Endothelial cell of umbilical vein (primary cell): ENCODE results near the gene BEND5. TPM values are rescaled to one million over a fixed set of nuclear protein-coding genes. Genes with fewer than 3 reads are reported as not detected.

Experiments used
- BruUV-seq: library from RNA; stranded (reverse); fragments of 400-500 nt; replicated peaks from 2 replicates; lab custom pipeline; 2021; lab: Mats Ljungman, UMichigan
- CTCF ChIA-PET: fragments of 300-600, 350-600 bp; sonication (Branson Sonifier 250); formaldehyde crosslinking; loops from one replicate; lab custom pipeline; 2021; ENCODE audit warnings: antibody characterized with exemption, inconsistent platforms; lab: Charles Lee
- POLR2A ChIA-PET: fragments of 300-600, 350-600 bp; sonication (Branson Sonifier 250); formaldehyde crosslinking; loops from one replicate; lab custom pipeline; 2021; ENCODE audit warnings: antibody characterized with exemption, inconsistent platforms; lab: Charles Lee
- DNase-seq: peaks from one replicate; pipeline ENCODE4 v3.0.0-alpha.2; 2011; ENCODE audit warnings: low read depth, low spot score
- FAIRE-seq: peaks from 2 replicates; lab custom pipeline; 2011; peaks lifted over from hg19 to GRCh38; lab: Jason Lieb, UNC
- H2AFZ ChIP-seq: 2 replicates; pipeline ENCODE4 v1.6.0; 2012; ENCODE audit warnings: low read depth, low read length, control low read depth, inconsistent platforms
- H3K27ac ChIP-seq: 2 replicates; pipeline ENCODE4 v1.5.1; 2011; ENCODE audit warnings: low read depth, mild to moderate bottlenecking, control low read depth, low read length, moderate library complexity; ENCODE audit not compliant: insufficient read depth
- H3K27me3 ChIP-seq, 2 experiments: 2 replicates each; pipeline versions ENCODE4 v1.6.0 to v1.6.1; 2011; ENCODE audit warnings: low read length in 2 of 2, mixed read lengths in 1 of 2; ENCODE audit not compliant: control insufficient read depth in 2 of 2, insufficient read depth in 2 of 2
- H3K36me3 ChIP-seq, 2 experiments: 2 replicates in 1 of 2; 3 replicates in 1 of 2; pipeline ENCODE4 v1.5.1; 2011; ENCODE audit warnings: low read length in 2 of 2, mild to moderate bottlenecking in 1 of 2, moderate library complexity in 1 of 2; ENCODE audit not compliant: control insufficient read depth in 2 of 2, insufficient read depth in 2 of 2; ENCODE audit errors: extremely low read depth in 1 of 2
- H3K4me1 ChIP-seq: 3 replicates; pipeline ENCODE4 v1.5.1; 2011; ENCODE audit warnings: mild to moderate bottlenecking, low read length; ENCODE audit not compliant: control insufficient read depth, insufficient read depth; ENCODE audit errors: extremely low read depth
- H3K4me2 ChIP-seq: 2 replicates; pipeline ENCODE4 v1.6.1; 2011; ENCODE audit warnings: low read length, control low read depth, mixed read lengths; ENCODE audit not compliant: insufficient read depth
- H3K4me3 ChIP-seq, 3 experiments: fragments of 200-600 bp in 1 of 3; sonication (generic), shearing (Covaris generic) in 1 of 3; replicated peaks in 1 of 3; 2 replicates each; pipeline ENCODE4 v1.5.1; 2011 to 2016; ENCODE audit warnings: control low read depth in 3 of 3, low read length in 3 of 3, mild to moderate bottlenecking in 2 of 3, inconsistent platforms in 1 of 3, low read depth in 1 of 3, moderate library complexity in 1 of 3; ENCODE audit not compliant: insufficient read depth in 1 of 3
- H3K79me2 ChIP-seq: 2 replicates; pipeline ENCODE4 v1.6.0; 2012; ENCODE audit warnings: low read length, inconsistent platforms; ENCODE audit not compliant: control insufficient read depth, insufficient read depth
- H3K9ac ChIP-seq: replicated peaks from 2 replicates; pipeline ENCODE3; 2011; ENCODE audit warnings: low read length, control low read depth; ENCODE audit not compliant: insufficient read depth; ENCODE audit errors: extremely low read depth
- H3K9me1 ChIP-seq: replicated peaks from 3 replicates; pipeline ENCODE4 v1.6.0; 2011; ENCODE audit warnings: mild to moderate bottlenecking, low read length; ENCODE audit not compliant: control insufficient read depth, insufficient read depth; ENCODE audit errors: extremely low read depth
- H3K9me3 ChIP-seq: replicated peaks from 2 replicates; pipeline ENCODE4 v1.5.1; 2012; ENCODE audit warnings: low read length, inconsistent platforms; ENCODE audit not compliant: control insufficient read depth, insufficient read depth
- H4K20me1 ChIP-seq: replicated peaks from 2 replicates; pipeline ENCODE3; 2011; ENCODE audit warnings: mild to moderate bottlenecking, low read length; ENCODE audit not compliant: control insufficient read depth, insufficient read depth; ENCODE audit errors: extremely low read depth
- EZH2 ChIP-seq: IDR thresholded peaks from 2 replicates; pipeline ENCODE4 v1.6.1; 2012; ENCODE audit warnings: borderline replicate concordance, low read depth, mild to moderate bottlenecking, moderate library complexity, low read length, inconsistent platforms; ENCODE audit not compliant: severe bottlenecking
- FOS ChIP-seq: IDR thresholded peaks from 2 replicates; pipeline ENCODE4 v1.6.1; 2011; ENCODE audit warnings: mild to moderate bottlenecking, low read length, moderate library complexity, borderline replicate concordance; ENCODE audit not compliant: insufficient read depth
- GATA2 ChIP-seq: IDR thresholded peaks from 2 replicates; pipeline ENCODE4 v1.7.0; 2011; ENCODE audit warnings: low read depth, mild to moderate bottlenecking, moderate library complexity, mixed read lengths, low read length; ENCODE audit not compliant: insufficient read length, insufficient read depth
- JUN ChIP-seq: IDR thresholded peaks from 2 replicates; pipeline ENCODE4 v1.6.1; 2011; ENCODE audit warnings: borderline replicate concordance, low read depth; ENCODE audit not compliant: insufficient read length, insufficient read depth
- MYC ChIP-seq: IDR thresholded peaks from one replicate; pipeline ENCODE4 v1.6.1; 2011; ENCODE audit warnings: mild to moderate bottlenecking, low read depth, low read length
- POLR2A ChIP-seq: IDR thresholded peaks from 2 replicates; pipeline ENCODE4 v1.6.1; 2012; ENCODE audit warnings: low read depth, mild to moderate bottlenecking, control low read depth, low read length
- POLR2AphosphoS5 ChIP-seq: IDR thresholded peaks from 2 replicates; pipeline ENCODE4 v1.6.1; 2012; ENCODE audit warnings: low read depth, mild to moderate bottlenecking, control low read depth, low read length, moderate library complexity; ENCODE audit not compliant: insufficient read depth
- dilution Hi-C: fragments of 300-500 bp; cut with MboI; formaldehyde crosslinking; loops from one replicate; pipeline ENCODE4 v1.15.0; 2019; ENCODE audit warnings: low sequenced_read_pairs; ENCODE audit not compliant: extremely low pct_ligation_motif_present
- intact Hi-C: fragments of 100-400 bp; cut with micrococcal nuclease; formaldehyde crosslinking; loops from one replicate; pipeline ENCODE4 v1.10.0; 2022
- polyA plus RNA-seq, 4 experiments: library from polyadenylated mRNA; depleted of rRNA in 3 of 4; stranded (reverse) in 3 of 4; unstranded in 1 of 4; fragments of >200 nt; gene quantifications; 2 replicates each; pipeline versions ENCODE4 v1.2.1 to v1.2.3, GENCODE V29; 2011 to 2012; ENCODE audit warnings: missing spikeins in 1 of 4
- total RNA-seq: library from RNA; stranded (reverse); gene quantifications from 2 replicates; pipeline ENCODE4 v1.2.3, GENCODE V29; 2021
- TF ChIP-seq, protein P1 (sequence below): IDR thresholded peaks from 2 replicates; pipeline ENCODE4 v1.6.1; 2011; ENCODE audit not compliant: insufficient read depth, insufficient read length
- TF ChIP-seq, protein P2 (sequence below), 2 donors: IDR thresholded peaks; 1 replicate in 1 of 2; 2 replicates in 1 of 2; pipeline ENCODE4 v1.5.1; 2011; ENCODE audit warnings: low read length in 2 of 2, mild to moderate bottlenecking in 2 of 2, moderate library complexity in 2 of 2, control low read depth in 1 of 2, inconsistent platforms in 1 of 2, low read depth in 1 of 2; ENCODE audit not compliant: insufficient read depth in 1 of 2; ENCODE audit errors: extremely low read depth in 1 of 2

BEND5 gene
- total and polyA plus RNA-seq, 2 donors (not counting 3 experiments of a cell fraction or from before 2014, with no cell fraction given): not detected

DNA sequence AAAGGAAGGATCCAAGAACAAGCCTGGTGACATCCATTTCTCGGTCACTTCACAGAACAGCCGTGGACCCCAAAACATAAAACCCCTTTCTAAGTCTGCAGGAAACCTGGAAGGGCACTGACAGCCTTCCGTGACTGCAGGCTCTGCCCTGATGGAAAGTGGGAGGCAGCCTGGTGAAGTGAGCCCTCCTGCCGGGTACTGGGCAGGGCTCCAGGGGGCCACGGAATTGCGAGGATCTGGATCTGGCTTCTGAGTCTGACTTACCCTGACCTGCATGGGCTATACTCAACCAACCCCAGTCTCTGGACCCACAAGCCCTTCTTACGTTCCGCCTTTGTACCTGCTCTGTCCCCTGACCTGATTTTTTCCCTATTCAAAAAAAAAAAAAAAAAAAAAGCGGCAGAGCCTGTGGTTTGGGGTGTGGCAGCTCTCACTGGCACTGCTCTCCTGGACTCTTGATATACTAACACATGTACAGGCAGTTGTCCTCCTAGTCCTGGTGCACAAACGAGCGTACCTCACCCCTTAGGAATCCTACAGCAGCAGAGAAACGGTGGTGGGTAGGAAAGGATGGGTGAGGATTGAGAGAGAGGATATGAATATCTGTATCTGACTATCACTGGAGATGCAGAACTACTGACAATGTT, 82.9 kb downstream of the BEND5 start:
- no peaks in the 10 kb centered on the region for H3K4me1 ChIP-seq
- no peaks in the 10 kb centered on the region for H3K79me2 ChIP-seq
- dilution Hi-C loops (no loop called here), intact Hi-C loops (loop anchor here (10.0 kb wide), 1 partner anchor 589 kb away; no protein-coding TSS in a partner anchor)
- H3K27ac ChIP-seq: no peak overlapping the region
- DNase-seq: no peak
- H3K4me2 ChIP-seq: no peak overlapping the region
- no peak overlapping the region for H3K9ac ChIP-seq
- BruUV-seq: no TSS peak
- H3K27me3 ChIP-seq: no peaks in the 10 kb centered on the region
- no peaks in the 10 kb centered on the region for H3K9me3 ChIP-seq
- no peaks in the 10 kb centered on the region for H3K9me1 ChIP-seq
- H4K20me1 ChIP-seq: no peaks in the 10 kb centered on the region
- TF ChIP-seq, protein P1, sequence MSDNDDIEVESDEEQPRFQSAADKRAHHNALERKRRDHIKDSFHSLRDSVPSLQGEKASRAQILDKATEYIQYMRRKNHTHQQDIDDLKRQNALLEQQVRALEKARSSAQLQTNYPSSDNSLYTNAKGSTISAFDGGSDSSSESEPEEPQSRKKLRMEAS: no peak
- no peaks in the 10 kb centered on the region for H3K36me3 ChIP-seq
- no peak overlapping the region for H3K4me3 ChIP-seq
- ChIA-PET CTCF (no interaction called here), POLR2A (no interaction called here)
- no peak for FAIRE-seq
- no peak overlapping the region for H2AFZ ChIP-seq

DNA sequence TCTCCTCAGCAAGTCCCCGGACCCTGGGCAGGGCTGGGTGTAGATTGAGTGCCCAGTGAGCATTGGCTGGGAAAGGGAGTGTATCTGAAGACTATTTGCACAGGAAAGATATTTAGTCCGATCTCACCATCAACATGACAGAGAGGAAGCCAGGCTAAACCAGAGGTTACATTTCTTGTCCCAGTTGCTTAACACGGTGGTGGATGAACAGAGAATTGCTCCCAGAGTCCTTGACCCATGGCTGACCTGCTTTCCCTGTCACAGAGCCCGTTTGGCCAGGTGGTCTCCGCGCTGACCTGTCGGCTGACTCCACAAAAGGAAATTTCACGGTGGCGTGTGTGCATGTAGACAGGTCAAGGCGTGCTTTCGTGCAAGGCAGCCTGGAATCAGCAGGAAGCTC, 83.5 kb downstream of the BEND5 start:
- no peaks in the 10 kb centered on the region for H3K79me2 ChIP-seq
- dilution Hi-C loops: no loop called here
- no peaks in the 10 kb centered on the region for H3K36me3 ChIP-seq
- FAIRE-seq (no peak), DNase-seq (no peak)
- ChIA-PET POLR2A (no interaction called here), CTCF (no interaction called here)
- H3K4me2 ChIP-seq: no peak overlapping the region
- no peak overlapping the region for H3K27ac ChIP-seq
- no TSS peak for BruUV-seq
- no peak for TF ChIP-seq MYC
- TF ChIP-seq, protein P2, sequence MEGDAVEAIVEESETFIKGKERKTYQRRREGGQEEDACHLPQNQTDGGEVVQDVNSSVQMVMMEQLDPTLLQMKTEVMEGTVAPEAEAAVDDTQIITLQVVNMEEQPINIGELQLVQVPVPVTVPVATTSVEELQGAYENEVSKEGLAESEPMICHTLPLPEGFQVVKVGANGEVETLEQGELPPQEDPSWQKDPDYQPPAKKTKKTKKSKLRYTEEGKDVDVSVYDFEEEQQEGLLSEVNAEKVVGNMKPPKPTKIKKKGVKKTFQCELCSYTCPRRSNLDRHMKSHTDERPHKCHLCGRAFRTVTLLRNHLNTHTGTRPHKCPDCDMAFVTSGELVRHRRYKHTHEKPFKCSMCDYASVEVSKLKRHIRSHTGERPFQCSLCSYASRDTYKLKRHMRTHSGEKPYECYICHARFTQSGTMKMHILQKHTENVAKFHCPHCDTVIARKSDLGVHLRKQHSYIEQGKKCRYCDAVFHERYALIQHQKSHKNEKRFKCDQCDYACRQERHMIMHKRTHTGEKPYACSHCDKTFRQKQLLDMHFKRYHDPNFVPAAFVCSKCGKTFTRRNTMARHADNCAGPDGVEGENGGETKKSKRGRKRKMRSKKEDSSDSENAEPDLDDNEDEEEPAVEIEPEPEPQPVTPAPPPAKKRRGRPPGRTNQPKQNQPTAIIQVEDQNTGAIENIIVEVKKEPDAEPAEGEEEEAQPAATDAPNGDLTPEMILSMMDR (IDR thresholded peaks at IDR 0.05; ENCODE audit: extremely low read depth in 1 of 2, insufficient read depth in 1 of 2, low read depth in 1 of 2, low read length in 2 of 2): no peak
- TF ChIP-seq FOS: no peak
- TF ChIP-seq POLR2AphosphoS5: no peak
- TF ChIP-seq, protein P1: no peak
- no peak for TF ChIP-seq GATA2
- TF ChIP-seq EZH2: no peak
- TF ChIP-seq POLR2A: no peak
- no peak for TF ChIP-seq JUN
- H3K27me3 ChIP-seq: no peaks in the 10 kb centered on the region
- H3K9me1 ChIP-seq: no peaks in the 10 kb centered on the region
- H2AFZ ChIP-seq: no peak overlapping the region
- no peaks in the 10 kb centered on the region for H4K20me1 ChIP-seq
- H3K9ac ChIP-seq: no peak overlapping the region
- intact Hi-C loops: loop anchor here (10.0 kb wide), 1 partner anchor 588 kb away; no protein-coding TSS in a partner anchor
- H3K4me3 ChIP-seq: no peak overlapping the region
- H3K4me1 ChIP-seq: no peaks in the 10 kb centered on the region
- H3K9me3 ChIP-seq: no peaks in the 10 kb centered on the region
